Motor neuron (in vitro differentiated cells): ENCODE results near the gene CHAC1. TPM values are rescaled to one million over a fixed set of nuclear protein-coding genes. Genes with fewer than 3 reads are reported as not detected.

Source experiments
- ATAC-seq, 8 experiments: fragments of 200-7000 bp; cut with Tn5 transposase; replicated peaks in 6 of 8; 2 replicates each; pipeline ENCODE4 v1.8.0; 2021; ENCODE audit warnings: mild to moderate bottlenecking in 8 of 8, moderate library complexity in 8 of 8
- H3K27ac ChIP-seq, 2 donors: fragments of 250-450 bp; sonication (Bioruptor Pico); 2 replicates each; pipeline ENCODE4 v1.9.0; 2021; ENCODE audit warnings: antibody characterized with exemption in 2 of 2, mild to moderate bottlenecking in 2 of 2, moderate library complexity in 1 of 2
- H3K4me1 ChIP-seq, 2 donors: fragments of 250-450 bp; sonication (Bioruptor Pico); replicated peaks in 1 of 2; 2 replicates each; pipeline ENCODE4 v1.6.1; 2021; ENCODE audit warnings: antibody characterized with exemption in 2 of 2, mild to moderate bottlenecking in 2 of 2, moderate library complexity in 1 of 2
- H3K4me3 ChIP-seq, 5 donors: fragments of 250-450 bp; sonication (Bioruptor Pico); 2 replicates each; pipeline ENCODE4 v1.9.0; 2021; ENCODE audit warnings: antibody characterized with exemption in 5 of 5, mild to moderate bottlenecking in 5 of 5, moderate library complexity in 4 of 5
- WGBS, 10 experiments: fragments of 450-650 bp; shearing (Covaris generic); methylation state at CpG; one replicate each; pipeline ENCODE4 v1.0.0; 2022; 5-methylcytosine and 5-hydroxymethylcytosine counted together
- in situ Hi-C, 9 experiments: fragments of 400-800 bp; cut with MboI; loops; one replicate each; pipeline ENCODE4 v1.15.0; 2021; ENCODE audit warnings: low sequenced_read_pairs in 9 of 9, low pct_unique_long_range_greater_than_20kb in 2 of 9; ENCODE audit not compliant: unreplicated experiment in 9 of 9
- total RNA-seq, 8 experiments: library from RNA; unstranded; fragments of 300-600 nt; gene quantifications; 2 replicates each; pipeline versions ENCODE4 v1.2.3 to v1.2.4, GENCODE V29; 2022

Gene CHAC1
- total RNA-seq, 8 experiments from 2014 or later, result 2.7 to 70.3 (median 21.4) TPM

GRCh38 chr15:40990080-40990479 is 36.8 kb downstream of the CHAC1 start:
- in situ Hi-C loops, result no loop called here
- ATAC-seq, result no peak
- peaks cover 0 to 4% of the 10 kb centered on the region in 2 donors for H3K4me1 ChIP-seq
- no peak overlapping the region for H3K4me3 ChIP-seq
- no peak overlapping the region for H3K27ac ChIP-seq

- peak in 3 of 8 experiments; percentile 63 to 78 (median 77) for ATAC-seq
- H3K27ac ChIP-seq, result no peak overlapping the region
- in situ Hi-C loops, result no loop called here
Observed at GRCh38 chr15:40990789-40991188, 37.5 kb downstream of the CHAC1 start.

GRCh38 chr15:40991355-40991754 is 38.1 kb downstream of the CHAC1 start:
- 88 to 100% (median 100%) methylated on average over 1 to 3 of the region's 3 CpGs; no CpG with 5 or more reads in 2 of the 10 experiments for WGBS, 10 experiments
- in situ Hi-C loops, result no loop called here
- no peak overlapping the region for H3K4me3 ChIP-seq
- ATAC-seq, result peak in 1 of 8 experiments; percentile 9
- H3K27ac ChIP-seq, result no peak overlapping the region
- peaks cover 0 to 4% of the 10 kb centered on the region in 2 donors for H3K4me1 ChIP-seq

More at GRCh38 chr15:40990789-40991188, 37.5 kb downstream of the CHAC1 start:
- WGBS, 10 experiments, result 0 to 10% (median 0%) methylated on average over 1 of the region's 1 CpG; no CpG with 5 or more reads in 4 of the 10 experiments
- no peak overlapping the region for H3K4me3 ChIP-seq
- H3K4me1 ChIP-seq, result peaks cover 0 to 4% of the 10 kb centered on the region in 2 donors

- ATAC-seq, result peak in 6 of 8 experiments; percentile 35 to 86 (median 54)
- Histone ChIP-seq H3K4me1 (peaks cover 0 to 4% of the 10 kb centered on the region in 2 donors), H3K4me3 (no peak overlapping the region), H3K27ac (no peak overlapping the region)
- in situ Hi-C loops, result no loop called here
- 0 to 100% (median 33%) methylated on average over 1 of the region's 1 CpG; no CpG with 5 or more reads in 1 of the 10 experiments for WGBS, 10 experiments
Observed at GRCh38 chr15:40992241-40992741, 39.0 kb downstream of the CHAC1 start.

GRCh38 chr15:40992825-40993224 is 39.6 kb downstream of the CHAC1 start:
- WGBS, 10 experiments, result 61 to 100% (median 90%) methylated on average over 1 to 5 of the region's 5 CpGs; no CpG with 5 or more reads in 1 of the 10 experiments
- H3K27ac ChIP-seq, result no peak overlapping the region
- H3K4me1 ChIP-seq, result peaks cover 0 to 4% of the 10 kb centered on the region in 2 donors
- ATAC-seq, result no peak
- no peak overlapping the region for H3K4me3 ChIP-seq
- in situ Hi-C loops, result no loop called here

GRCh38 chr15:40995656-40996055 is 42.4 kb downstream of the CHAC1 start:
- WGBS, 10 experiments, result 100% methylated on average over 1 to 3 of the region's 3 CpGs; no CpG with 5 or more reads in 7 of the 10 experiments
- H3K27ac ChIP-seq, result no peak overlapping the region
- in situ Hi-C loops, result no loop called here
- peaks cover 0 to 4% of the 10 kb centered on the region in 2 donors for H3K4me1 ChIP-seq
- ATAC-seq, result no peak
- no peak overlapping the region for H3K4me3 ChIP-seq

GRCh38 chr15:40999190-40999589 is 45.9 kb downstream of the CHAC1 start:
- peak in 1 of 8 experiments; percentile 28 for ATAC-seq
- in situ Hi-C loops, result no loop called here

GRCh38 chr15:41001524-41002214 is 48.4 kb downstream of the CHAC1 start:
- peak in 3 of 8 experiments; percentile 39 to 91 (median 90) for ATAC-seq
- Histone ChIP-seq H3K4me3 (no peak overlapping the region), H3K4me1 (no peaks in the 10 kb centered on the region), H3K27ac (no peak overlapping the region)
- in situ Hi-C loops, result loop anchor here in 1 of 9 experiments (25.0 kb wide), 1 partner anchor 89 kb away; no protein-coding TSS in a partner anchor
- 20 to 100% (median 77%) methylated on average over 1 to 4 of the region's 5 CpGs for WGBS, 10 experiments

More at GRCh38 chr15:40999190-40999589, 45.9 kb downstream of the CHAC1 start:
- Histone ChIP-seq H3K27ac (no peak overlapping the region), H3K4me3 (no peak overlapping the region), H3K4me1 (no peaks in the 10 kb centered on the region)
- 72 to 100% (median 93%) methylated on average over 2 to 4 of the region's 4 CpGs; no CpG with 5 or more reads in 1 of the 10 experiments for WGBS, 10 experiments

- 71 to 100% (median 93%) methylated on average over 1 to 3 of the region's 3 CpGs; no CpG with 5 or more reads in 4 of the 10 experiments for WGBS, 10 experiments
- Histone ChIP-seq H3K27ac (no peak overlapping the region), H3K4me3 (no peak overlapping the region), H3K4me1 (no peaks in the 10 kb centered on the region)
- ATAC-seq, result no peak
- in situ Hi-C loops, result loop anchor here in 1 of 9 experiments (25.0 kb wide), 1 partner anchor 92 kb away; no protein-coding TSS in a partner anchor
Observed at GRCh38 chr15:41004490-41004889, 51.2 kb downstream of the CHAC1 start.

Other genes starting within 250 kb of the CHAC1 start
- gene RMDN3, start 198.2 kb upstream of the CHAC1 start, total RNA-seq, result 10 to 100 TPM; 17.6 to 29.3 (median 23.9) TPM
- 10 to 100 TPM in 1 of 8 experiments, 1 to 10 TPM in 7; 1.5 to 26.2 (median 6.2) TPM for gene GCHFR, start 189.4 kb upstream of the CHAC1 start, total RNA-seq
- 1 to 10 TPM; 1.3 to 4.9 (median 1.7) TPM for gene C15orf62, start 183.5 kb upstream of the CHAC1 start, total RNA-seq
- 10 to 100 TPM in 6 of 8 experiments, 1 to 10 TPM in 2; 9.4 to 21.2 (median 12.8) TPM for gene ZFYVE19, start 146.4 kb upstream of the CHAC1 start, total RNA-seq
- 10 to 100 TPM; 20.3 to 52.5 (median 34.0) TPM for gene DNAJC17, start 146.0 kb upstream of the CHAC1 start, total RNA-seq
- not detected for gene PPP1R14D, start 124.8 kb upstream of the CHAC1 start, total RNA-seq
- gene SPINT1, start 109.4 kb upstream of the CHAC1 start, total RNA-seq, result 1 to 10 TPM in 2 of 8 experiments, under 1 TPM in 6; 0.09 to 1.9 (median 0.37) TPM
- 1 to 10 TPM in 3 of 8 experiments, under 1 TPM in 5; 0.46 to 1.7 (median 0.83) TPM for gene RHOV, start 79.2 kb upstream of the CHAC1 start, total RNA-seq
- gene VPS18, start 59.0 kb upstream of the CHAC1 start, total RNA-seq, result 10 to 100 TPM; 12.9 to 24.9 (median 19.3) TPM
- gene DLL4, start 24.1 kb upstream of the CHAC1 start, total RNA-seq, result 10 to 100 TPM in 2 of 8 experiments, 1 to 10 TPM in 3, under 1 TPM in 3; 0.40 to 20.2 (median 3.0) TPM
- gene INO80, start 162.8 kb downstream of the CHAC1 start, total RNA-seq, result 10 to 100 TPM in 7 of 8 experiments, 1 to 10 TPM in 1; 8.0 to 25.8 (median 11.9) TPM